Neuronal stem cell (in vitro differentiated cells): ENCODE data around the gene EVX1.

Experiments used
- DNase-seq: peaks from one replicate; pipeline ENCODE4 v3.0.0-alpha.2; 2013; ENCODE audit warnings: low spot score
- H2AFZ ChIP-seq: one replicate; pipeline ENCODE4 v1.6.1; 2013; ENCODE audit warnings: mild to moderate bottlenecking, low read length, inconsistent platforms
- H2AK5ac ChIP-seq: 2 replicates; pipeline ENCODE4 v1.6.1; 2013; ENCODE audit warnings: low read depth, mild to moderate bottlenecking, inconsistent platforms, low read length, moderate library complexity, mixed read lengths
- H2BK120ac ChIP-seq: 2 replicates; pipeline ENCODE4 v1.6.1; 2013; ENCODE audit warnings: low read depth, mild to moderate bottlenecking, inconsistent platforms, low read length, moderate library complexity, mixed read lengths
- H2BK12ac ChIP-seq: one replicate; pipeline ENCODE4 v1.6.1; 2013; ENCODE audit warnings: low read length, inconsistent platforms
- H2BK15ac ChIP-seq: 2 replicates; pipeline ENCODE4 v1.6.1; 2013; ENCODE audit warnings: mild to moderate bottlenecking, low read length, inconsistent platforms, mixed read lengths
- H2BK5ac ChIP-seq: one replicate; pipeline ENCODE4 v1.6.1; 2013; ENCODE audit warnings: inconsistent platforms, mild to moderate bottlenecking, low read length, moderate library complexity
- H3K14ac ChIP-seq: one replicate; pipeline ENCODE4 v1.6.1; 2013; ENCODE audit warnings: low read length, inconsistent platforms
- H3K18ac ChIP-seq: 2 replicates; pipeline ENCODE4 v1.6.1; 2013; ENCODE audit warnings: low read length, inconsistent platforms
- H3K23ac ChIP-seq: 2 replicates; pipeline ENCODE4 v1.6.1; 2013; ENCODE audit warnings: low read depth, mild to moderate bottlenecking, mixed read lengths, low read length, inconsistent platforms; ENCODE audit not compliant: poor library complexity
- H3K27ac ChIP-seq: replicated peaks from 3 replicates; pipeline ENCODE4 v1.5.1; 2013; ENCODE audit warnings: low read length, inconsistent platforms
- H3K27me3 ChIP-seq, 3 experiments: 2 replicates each; pipeline ENCODE4 v1.6.1; 2013; ENCODE audit warnings: low read length in 3 of 3, mild to moderate bottlenecking in 2 of 3, inconsistent platforms in 1 of 3, low read depth in 1 of 3, mixed read lengths in 1 of 3, moderate library complexity in 1 of 3; ENCODE audit not compliant: control insufficient read depth in 3 of 3, insufficient read depth in 3 of 3
- H3K36me3 ChIP-seq, 2 donors: replicated peaks in 1 of 2; 2 replicates each; pipeline ENCODE4 v1.6.1; 2013; ENCODE audit warnings: low read length in 2 of 2; ENCODE audit not compliant: control insufficient read depth in 2 of 2, insufficient read depth in 2 of 2
- H3K4ac ChIP-seq: 2 replicates; pipeline ENCODE4 v1.6.1; 2013; ENCODE audit warnings: inconsistent platforms, mild to moderate bottlenecking, low read length, moderate library complexity
- H3K4me1 ChIP-seq, 2 donors: 1 replicate in 1 of 2; 2 replicates in 1 of 2; pipeline ENCODE4 v1.6.1; 2013; ENCODE audit warnings: low read length in 2 of 2, low read depth in 1 of 2; ENCODE audit not compliant: control insufficient read depth in 2 of 2, insufficient read depth in 1 of 2
- H3K4me2 ChIP-seq: one replicate; pipeline ENCODE4 v1.6.1; 2013; ENCODE audit warnings: mild to moderate bottlenecking, low read length, inconsistent platforms; ENCODE audit not compliant: insufficient read depth, poor library complexity, severe bottlenecking
- H3K4me3 ChIP-seq, 2 donors: 2 replicates each; pipeline ENCODE4 v1.5.1; 2013; ENCODE audit warnings: low read length in 2 of 2, mild to moderate bottlenecking in 2 of 2, inconsistent platforms in 1 of 2, moderate library complexity in 1 of 2
- H3K79me1 ChIP-seq: one replicate; pipeline ENCODE4 v1.6.1; 2013; ENCODE audit warnings: low read depth, mild to moderate bottlenecking, inconsistent platforms, low read length, moderate library complexity
- H3K9ac ChIP-seq: one replicate; pipeline ENCODE4 v1.6.1; 2013; ENCODE audit warnings: mild to moderate bottlenecking, low read depth, low read length, inconsistent platforms; ENCODE audit not compliant: poor library complexity
- H3K9me3 ChIP-seq, 2 donors: replicated peaks in 1 of 2; 2 replicates each; pipeline versions ENCODE3 to v1.6.1; 2013; ENCODE audit warnings: low read length in 2 of 2, mild to moderate bottlenecking in 2 of 2, inconsistent platforms in 1 of 2, low read depth in 1 of 2, mixed read lengths in 1 of 2, moderate library complexity in 1 of 2; ENCODE audit not compliant: control insufficient read depth in 2 of 2, insufficient read depth in 1 of 2
- H4K8ac ChIP-seq: one replicate; pipeline ENCODE4 v1.6.1; 2013; ENCODE audit warnings: low read depth, mild to moderate bottlenecking, inconsistent platforms, low read length, moderate library complexity
- H4K91ac ChIP-seq: one replicate; pipeline ENCODE4 v1.6.1; 2013; ENCODE audit warnings: low read length, low read depth, mild to moderate bottlenecking, inconsistent platforms; ENCODE audit not compliant: poor library complexity
- WGBS, 2 donors: extraction: QIAGEN DNeasy Blood & Tissue Kit; methylation state at CpG; one replicate each; pipeline ENCODE4 v1.1.7; 2013; ENCODE audit warnings: missing lambda C conversion rate in 2 of 2, mixed read lengths in 1 of 2; ENCODE audit not compliant: insufficient read length in 2 of 2, insufficient replicate concordance in 1 of 2; ENCODE audit errors: extremely low coverage in 2 of 2; 5-methylcytosine and 5-hydroxymethylcytosine counted together

Gene EVX1

DNA sequence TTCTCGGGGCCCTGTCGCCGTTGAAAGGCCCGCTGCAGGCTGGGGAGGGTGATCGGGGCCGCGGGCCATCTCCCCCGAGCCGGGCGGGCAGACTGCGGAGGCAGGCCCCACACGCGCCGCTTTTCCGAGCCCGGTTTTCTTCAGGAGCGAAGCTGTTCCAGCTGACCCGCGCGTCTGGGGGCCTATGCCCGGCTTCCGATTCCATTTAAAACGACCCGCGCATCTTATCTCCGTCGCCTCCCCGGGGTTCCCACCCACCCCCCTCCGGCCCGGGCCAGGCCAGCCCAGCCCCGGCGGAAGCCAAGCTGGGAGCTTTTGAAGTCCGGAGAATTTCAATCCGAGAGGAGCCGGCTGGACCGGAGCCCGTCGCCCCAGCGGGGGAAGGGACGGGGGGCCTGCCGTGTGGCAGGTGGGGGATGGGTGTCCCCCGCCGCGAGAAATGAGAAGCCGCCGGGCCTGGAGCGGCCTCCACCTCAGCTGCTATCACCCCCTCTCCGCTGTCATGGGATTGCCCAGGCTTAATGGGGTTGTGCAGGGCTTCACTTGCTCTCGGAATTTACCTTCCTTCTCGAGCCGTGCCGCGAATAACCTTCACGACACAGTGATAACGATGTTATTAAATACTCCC is 3.1 kb upstream of the EVX1 start:
- Histone ChIP-seq H3K4me3 (peak overlapping the region in 1 of 2 donors; percentile 27), H3K27ac (no peak overlapping the region), H3K23ac (no peak overlapping the region), H2BK120ac (no peak overlapping the region), H2AFZ (peak overlapping the region; percentile 88), H4K8ac (no peak overlapping the region), H3K36me3 (no peaks in the 10 kb centered on the region), H3K9ac (no peak overlapping the region), H2AK5ac (no peak overlapping the region), H2BK12ac (no peak overlapping the region), H3K79me1 (no peaks in the 10 kb centered on the region), H2BK15ac (no peak overlapping the region), H3K9me3 (peaks cover 2 to 10% of the 10 kb centered on the region in 2 donors), H3K14ac (no peak overlapping the region), H3K18ac (peak overlapping the region; percentile 66), H3K27me3 (peaks cover 63 to 98% (median 95%) of the 10 kb centered on the region in 3 experiments), H2BK5ac (no peak overlapping the region), H3K4me2 (peak overlapping the region; percentile 29), H3K4me1 (peaks cover 8 to 15% of the 10 kb centered on the region in 2 donors), H3K4ac (no peak overlapping the region), H4K91ac (no peak overlapping the region)
- WGBS, 2 donors: no CpG with 5 or more reads among the region's 55 CpGs
- DNase-seq: no peak

DNA sequence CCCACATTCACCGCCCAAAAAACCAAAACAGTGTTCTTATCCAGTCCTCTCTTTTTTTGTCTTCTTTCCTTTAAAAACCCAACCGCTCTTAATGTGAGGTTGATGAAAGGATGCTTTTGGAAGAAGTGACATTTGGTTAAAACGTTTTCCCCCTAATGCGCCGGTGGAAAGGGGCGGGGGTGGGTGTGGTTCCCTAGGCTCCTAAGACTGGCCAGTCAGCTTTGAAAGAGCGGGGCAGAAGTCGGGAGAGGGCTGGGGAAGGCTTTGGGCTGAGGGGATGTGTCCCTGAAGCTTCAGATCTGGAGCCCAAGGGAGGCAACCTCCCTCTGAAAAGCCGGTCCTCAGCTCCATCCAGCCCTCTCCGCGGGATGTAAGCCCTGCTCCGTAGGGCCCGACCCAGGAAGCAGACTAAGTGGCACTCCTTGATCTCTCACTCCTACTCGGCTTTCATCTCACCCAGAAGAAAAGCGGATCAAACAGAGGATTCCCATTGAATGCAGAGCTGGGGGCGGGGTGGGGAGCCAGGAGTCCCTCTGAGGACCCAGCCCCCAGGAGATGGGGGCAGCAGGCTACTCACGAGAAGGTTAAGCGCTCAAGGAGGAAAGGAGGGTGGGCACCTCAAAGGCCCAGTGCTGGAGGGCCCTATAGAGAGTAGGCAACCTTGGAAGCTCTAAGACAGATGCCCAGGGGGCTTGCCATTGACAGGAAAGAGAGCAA is 2.4 kb upstream of the EVX1 start:
- Histone ChIP-seq H4K8ac (no peak overlapping the region), H4K91ac (no peak overlapping the region), H2BK12ac (no peak overlapping the region), H2BK15ac (no peak overlapping the region), H2AK5ac (no peak overlapping the region), H2BK120ac (no peak overlapping the region), H3K4me1 (peaks cover 8 to 15% of the 10 kb centered on the region in 2 donors), H3K36me3 (no peaks in the 10 kb centered on the region), H3K14ac (no peak overlapping the region), H2AFZ (peak overlapping the region; percentile 88), H3K9me3 (peaks cover 3 to 10% of the 10 kb centered on the region in 2 donors), H3K4me2 (no peak overlapping the region), H3K4me3 (no peak overlapping the region), H3K9ac (no peak overlapping the region), H3K79me1 (no peaks in the 10 kb centered on the region), H3K27ac (no peak overlapping the region), H3K23ac (no peak overlapping the region), H3K4ac (no peak overlapping the region), H3K18ac (no peak overlapping the region), H2BK5ac (no peak overlapping the region), H3K27me3 (peaks cover 70 to 98% (median 98%) of the 10 kb centered on the region in 3 experiments)
- no CpG with 5 or more reads among the region's 18 CpGs for WGBS, 2 donors
- DNase-seq: no peak

DNA sequence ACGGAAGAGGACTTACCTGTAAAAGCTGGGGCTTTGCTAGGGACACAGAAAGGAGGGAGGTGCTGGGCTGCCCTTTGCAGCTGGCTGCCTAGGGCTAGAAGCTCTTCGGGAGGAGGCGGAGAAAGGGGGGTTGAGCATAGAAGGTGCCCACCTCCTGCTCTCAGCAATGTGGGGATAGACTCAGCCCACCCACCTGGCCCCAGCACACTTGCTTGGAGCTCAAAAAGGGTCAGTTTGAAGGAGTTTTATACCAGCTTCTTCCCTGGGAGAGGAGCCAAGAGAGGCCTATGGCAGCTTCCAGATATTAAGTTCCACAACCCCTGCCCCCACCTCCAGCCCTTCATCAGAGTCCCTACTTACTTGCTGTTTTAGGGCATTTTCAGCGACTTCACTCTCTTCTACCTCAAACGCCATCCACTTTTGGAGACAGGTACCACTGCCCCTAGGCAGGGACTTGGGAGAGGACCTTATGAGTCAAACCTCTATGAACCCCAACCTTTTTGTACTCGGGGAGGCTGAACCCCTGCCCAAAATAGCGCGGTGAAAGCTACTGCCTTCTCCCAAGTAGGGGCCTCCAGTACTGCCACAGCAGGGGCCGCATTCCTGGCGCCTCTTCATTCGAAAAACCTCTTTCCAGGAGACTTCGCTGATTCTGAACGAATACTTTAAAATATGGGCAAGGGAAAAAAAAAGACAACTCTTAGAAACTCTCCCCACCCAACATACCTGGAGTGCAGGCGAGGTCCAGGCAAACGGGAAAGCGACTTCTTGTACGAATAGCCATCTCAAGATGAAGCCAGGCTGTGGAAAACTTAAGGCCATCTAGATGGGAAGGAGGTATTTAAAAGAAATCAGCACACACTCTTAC is 1.2 kb upstream of the EVX1 start:
- Histone ChIP-seq H3K27me3 (peaks cover 73 to 100% (median 98%) of the 10 kb centered on the region in 3 experiments), H3K79me1 (no peaks in the 10 kb centered on the region), H3K4me3 (no peak overlapping the region), H3K4me1 (peaks cover 3 to 14% of the 10 kb centered on the region in 2 donors), H2BK120ac (no peak overlapping the region), H3K18ac (no peak overlapping the region), H3K23ac (no peak overlapping the region), H3K4ac (no peak overlapping the region), H2AFZ (no peak overlapping the region), H4K8ac (no peak overlapping the region), H3K9ac (no peak overlapping the region), H3K14ac (no peak overlapping the region), H2AK5ac (no peak overlapping the region), H3K27ac (no peak overlapping the region), H2BK12ac (no peak overlapping the region), H2BK15ac (no peak overlapping the region), H4K91ac (no peak overlapping the region), H3K4me2 (no peak overlapping the region), H2BK5ac (no peak overlapping the region), H3K36me3 (no peaks in the 10 kb centered on the region), H3K9me3 (peaks cover 3 to 10% of the 10 kb centered on the region in 2 donors)
- DNase-seq: no peak
- no CpG with 5 or more reads among the region's 17 CpGs for WGBS, 2 donors
